Measurements from ENCODE around the gene YIPF3.

DNA sequence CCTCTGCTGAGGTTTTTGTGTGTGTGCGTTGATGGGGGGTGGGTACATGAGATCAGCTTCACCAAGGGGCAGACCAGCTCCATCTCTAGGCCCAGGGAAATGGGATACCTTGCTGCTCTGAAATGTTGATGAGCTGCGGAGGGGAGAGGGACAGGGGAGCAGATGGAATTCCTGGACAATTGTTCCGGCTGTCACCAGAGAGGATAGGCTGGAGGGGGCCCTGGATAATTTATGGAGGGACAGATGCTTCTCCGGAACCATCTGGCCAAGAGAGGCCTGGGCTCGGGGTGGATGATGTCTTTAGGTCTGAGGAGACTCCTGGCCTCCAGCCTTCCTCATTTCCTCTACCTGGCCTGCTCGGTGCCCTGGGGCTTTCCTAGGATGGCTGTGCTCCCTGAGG, 41.2 kb downstream of the YIPF3 start:
- TF ChIP-seq, protein P1, sequence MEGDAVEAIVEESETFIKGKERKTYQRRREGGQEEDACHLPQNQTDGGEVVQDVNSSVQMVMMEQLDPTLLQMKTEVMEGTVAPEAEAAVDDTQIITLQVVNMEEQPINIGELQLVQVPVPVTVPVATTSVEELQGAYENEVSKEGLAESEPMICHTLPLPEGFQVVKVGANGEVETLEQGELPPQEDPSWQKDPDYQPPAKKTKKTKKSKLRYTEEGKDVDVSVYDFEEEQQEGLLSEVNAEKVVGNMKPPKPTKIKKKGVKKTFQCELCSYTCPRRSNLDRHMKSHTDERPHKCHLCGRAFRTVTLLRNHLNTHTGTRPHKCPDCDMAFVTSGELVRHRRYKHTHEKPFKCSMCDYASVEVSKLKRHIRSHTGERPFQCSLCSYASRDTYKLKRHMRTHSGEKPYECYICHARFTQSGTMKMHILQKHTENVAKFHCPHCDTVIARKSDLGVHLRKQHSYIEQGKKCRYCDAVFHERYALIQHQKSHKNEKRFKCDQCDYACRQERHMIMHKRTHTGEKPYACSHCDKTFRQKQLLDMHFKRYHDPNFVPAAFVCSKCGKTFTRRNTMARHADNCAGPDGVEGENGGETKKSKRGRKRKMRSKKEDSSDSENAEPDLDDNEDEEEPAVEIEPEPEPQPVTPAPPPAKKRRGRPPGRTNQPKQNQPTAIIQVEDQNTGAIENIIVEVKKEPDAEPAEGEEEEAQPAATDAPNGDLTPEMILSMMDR (IDR thresholded peaks at IDR 0.05): no peak
- TF ChIP-seq EZH2 (IDR thresholded peaks at IDR 0.05): no peak

All from neural progenitor cell (in vitro differentiated cells).